KMS-11 (cell line): ENCODE results near the gene TBC1D30.
"Not testable (repeated sequence)": the region's sequence is repeated elsewhere in the genome, so short reads cannot be mapped to it uniquely, and the experiment has no call there.

ENCODE experiments used
- H2AFZ ChIP-seq: fragments of 200-600 bp; sonication (generic); 2 replicates; pipeline ENCODE4 v1.6.1; 2016; ENCODE audit warnings: antibody characterized with exemption, mixed run types, low read depth
- H3K27ac ChIP-seq: fragments of 200-600 bp; sonication (generic); 2 replicates; pipeline ENCODE4 v1.6.1; 2016; ENCODE audit warnings: mild to moderate bottlenecking, mixed run types
- H3K27me3 ChIP-seq: fragments of 200-600 bp; sonication (generic); 2 replicates; pipeline ENCODE4 v1.6.1; 2017; ENCODE audit warnings: mild to moderate bottlenecking, low read depth, mixed run types, moderate library complexity; ENCODE audit not compliant: insufficient read depth
- H3K36me3 ChIP-seq: fragments of 200-600 bp; sonication (generic); 2 replicates; pipeline ENCODE4 v1.6.1; 2017; ENCODE audit warnings: mild to moderate bottlenecking, mixed run types; ENCODE audit not compliant: insufficient read depth
- H3K4me1 ChIP-seq: fragments of 200-600 bp; sonication (generic); 2 replicates; pipeline ENCODE4 v1.6.1; 2016; ENCODE audit warnings: mild to moderate bottlenecking, low read depth, mixed run types; ENCODE audit not compliant: poor library complexity, severe bottlenecking
- H3K4me2 ChIP-seq: fragments of 200-600 bp; sonication (generic); 2 replicates; pipeline ENCODE4 v1.7.0; 2016; ENCODE audit warnings: mild to moderate bottlenecking, mixed run types
- H3K4me3 ChIP-seq: fragments of 200-600 bp; sonication (generic); IDR thresholded peaks from 2 replicates; pipeline ENCODE4 v1.6.1; 2017; ENCODE audit warnings: low read depth, low read length, mixed read lengths; ENCODE audit not compliant: insufficient read depth
- H3K79me2 ChIP-seq: fragments of 200-600 bp; sonication (generic); 2 replicates; pipeline ENCODE4 v1.6.1; 2016; ENCODE audit warnings: low read depth, mixed run types; ENCODE audit not compliant: insufficient read depth
- H3K9ac ChIP-seq: fragments of 200-600 bp; sonication (generic); 2 replicates; pipeline ENCODE4 v1.6.1; 2016; ENCODE audit warnings: mild to moderate bottlenecking, mixed run types
- H4K20me1 ChIP-seq: fragments of 200-600 bp; sonication (generic); 2 replicates; pipeline ENCODE4 v1.6.1; 2016; ENCODE audit warnings: mild to moderate bottlenecking, mixed run types; ENCODE audit not compliant: insufficient read depth
- CTCF ChIP-seq: fragments of 200-600 bp; sonication (generic); conservative IDR thresholded peaks from 2 replicates; pipeline ENCODE4 v1.6.1; 2017; ENCODE audit warnings: low read depth, mild to moderate bottlenecking, antibody characterized with exemption, low read length, moderate library complexity, mixed read lengths

TBC1D30 gene

GRCh38 chr12:64840949-64841717 is 16.7 kb downstream of the TBC1D30 start:
- Histone ChIP-seq H3K4me2 (no peak overlapping the region), H3K36me3 (no peaks in the 10 kb centered on the region), H3K79me2 (no peaks in the 10 kb centered on the region), H3K27ac (no peak overlapping the region), H3K9ac (no peak overlapping the region), H2AFZ (no peak overlapping the region), H3K4me3 (no peak overlapping the region), H3K27me3 (no peaks in the 10 kb centered on the region), H3K4me1 (no peaks in the 10 kb centered on the region), H4K20me1 (no peaks in the 10 kb centered on the region)
- no peak for TF ChIP-seq CTCF

GRCh38 chr12:64848409-64848808 is 24.0 kb downstream of the TBC1D30 start:
- H3K27ac ChIP-seq, H4K20me1 ChIP-seq, H3K36me3 ChIP-seq, H3K79me2 ChIP-seq, H3K9ac ChIP-seq, H3K4me1 ChIP-seq, H3K4me3 ChIP-seq, H3K4me2 ChIP-seq, H2AFZ ChIP-seq, H3K27me3 ChIP-seq: not testable (repeated sequence)

- peaks cover 29% of the 10 kb centered on the region for H3K4me1 ChIP-seq
- H4K20me1 ChIP-seq: no peaks in the 10 kb centered on the region
- H3K4me2 ChIP-seq: no peak overlapping the region
- H3K4me3 ChIP-seq: no peak overlapping the region
- H3K79me2 ChIP-seq: no peaks in the 10 kb centered on the region
- H3K27ac ChIP-seq: no peak overlapping the region
- no peaks in the 10 kb centered on the region for H3K36me3 ChIP-seq
- H2AFZ ChIP-seq: no peak overlapping the region
- H3K27me3 ChIP-seq: no peaks in the 10 kb centered on the region
- H3K9ac ChIP-seq: no peak overlapping the region
- no peak for TF ChIP-seq CTCF
These were observed 34.6 kb downstream of the TBC1D30 start for GRCh38 chr12:64858882-64859605.

- peak overlapping the region; percentile 9; the same call in 1 of the 2 replicates for H3K27ac ChIP-seq
- H3K27me3 ChIP-seq: no peaks in the 10 kb centered on the region
- no peak overlapping the region for H3K4me3 ChIP-seq
- H3K79me2 ChIP-seq: no peaks in the 10 kb centered on the region
- TF ChIP-seq CTCF: no peak
- no peak overlapping the region for H3K9ac ChIP-seq
- no peaks in the 10 kb centered on the region for H4K20me1 ChIP-seq
- H2AFZ ChIP-seq: no peak overlapping the region
- H3K36me3 ChIP-seq: no peaks in the 10 kb centered on the region
- peak overlapping the region; percentile 10; the same call in 1 of the 2 replicates for H3K4me2 ChIP-seq
- peaks cover 29% of the 10 kb centered on the region for H3K4me1 ChIP-seq
These were observed 36.1 kb downstream of the TBC1D30 start for GRCh38 chr12:64860446-64860998.
